ACHN (cell line): ENCODE data around the gene PDZD11.
"Not testable (repeated sequence)": the region's sequence is repeated elsewhere in the genome, so short reads cannot be mapped to it uniquely, and the experiment has no call there.

Source experiments
- DNase-seq: peaks from one replicate; pipeline ENCODE4 v3.0.0-alpha.2; 2015
- in situ Hi-C: cut with HindIII; loops from 2 replicates; pipeline ENCODE4 v1.10.0; 2017; ENCODE audit warnings: low sequenced_read_pairs, low pct_ligation_motif_present, low pct_unique_long_range_greater_than_20kb

The PDZD11 gene

GRCh38 chrX:70289793-70290770 lies at the start of gene PDZD11, which contains the start of gene KIF4A:
Gene PDZD11, minus strand, starts transcription at chrX:70289927. Its CDS starts 586 bp downstream, at chrX:70289341.
Gene KIF4A, plus strand, starts transcription at chrX:70290104. Its CDS starts 355 bp downstream, at chrX:70290459.
- in situ Hi-C loops: no loop called here
- DNase-seq: peak; percentile 79

- DNase-seq: no peak
- in situ Hi-C loops: no loop called here
Observed at GRCh38 chrX:70338290-70338689, 48.6 kb upstream of the PDZD11 start.

- DNase-seq: no peak
- in situ Hi-C loops: no loop called here
Observed at GRCh38 chrX:70336767-70337166, 47.0 kb upstream of the PDZD11 start.

GRCh38 chrX:70332600-70332999 lies 42.9 kb upstream of the PDZD11 start:
- DNase-seq: no peak
- in situ Hi-C loops: no loop called here

- no peak for DNase-seq
- in situ Hi-C loops: no loop called here
Observed at GRCh38 chrX:70331161-70331560, 41.4 kb upstream of the PDZD11 start.

- in situ Hi-C loops: no loop called here
- no peak for DNase-seq
Observed at GRCh38 chrX:70324326-70324725, 34.6 kb upstream of the PDZD11 start.

GRCh38 chrX:70323628-70324027 lies 33.9 kb upstream of the PDZD11 start:
- in situ Hi-C loops, DNase-seq: not testable (repeated sequence)

- no peak for DNase-seq
- in situ Hi-C loops: no loop called here
Observed at GRCh38 chrX:70322784-70323183, 33.1 kb upstream of the PDZD11 start.

- DNase-seq: peak; percentile 2
- in situ Hi-C loops: no loop called here
Observed at GRCh38 chrX:70313503-70313902, 23.8 kb upstream of the PDZD11 start.

- in situ Hi-C loops: no loop called here
- DNase-seq: no peak
Observed at GRCh38 chrX:70301716-70302115, 12.0 kb upstream of the PDZD11 start.

- DNase-seq: no peak
- in situ Hi-C loops: no loop called here
Observed at GRCh38 chrX:70293621-70294020, 3.9 kb upstream of the PDZD11 start.

GRCh38 chrX:70292788-70293187 lies 3.1 kb upstream of the PDZD11 start:
- in situ Hi-C loops: no loop called here
- DNase-seq: no peak

- DNase-seq: no peak
- in situ Hi-C loops: no loop called here
Observed at GRCh38 chrX:70289168-70289792, 447 bp downstream of the PDZD11 start.

- in situ Hi-C loops: no loop called here
- no peak for DNase-seq
Observed at GRCh38 chrX:70281951-70282350, 7.8 kb downstream of the PDZD11 start, which contains the start of gene RAB41. Gene RAB41, plus strand, starts transcription at chrX:70282172. Its CDS starts 46 bp downstream, at chrX:70282218.

GRCh38 chrX:70280573-70280972 lies 9.2 kb downstream of the PDZD11 start:
- DNase-seq: no peak
- in situ Hi-C loops: no loop called here

- no peak for DNase-seq
- in situ Hi-C loops: no loop called here
Observed at GRCh38 chrX:70279081-70279480, 10.6 kb downstream of the PDZD11 start.

GRCh38 chrX:70274029-70274428 lies 15.7 kb downstream of the PDZD11 start:
- in situ Hi-C loops, DNase-seq: not testable (repeated sequence)

- in situ Hi-C loops: no loop called here
Observed at GRCh38 chrX:70268034-70268433, 21.7 kb downstream of the PDZD11 start, which contains the start of gene ARR3. Gene ARR3, plus strand, starts transcription at chrX:70268334. Its CDS starts 1,052 bp downstream, at chrX:70269386.

GRCh38 chrX:70264784-70265183 lies 24.9 kb downstream of the PDZD11 start:
- in situ Hi-C loops: no loop called here
- no peak for DNase-seq

More at GRCh38 chrX:70268034-70268433, 21.7 kb downstream of the PDZD11 start, which contains the start of gene ARR3:
- DNase-seq: no peak
